ENCODE measurements around the gene ENTPD8.

ENTPD8 gene

DNA sequence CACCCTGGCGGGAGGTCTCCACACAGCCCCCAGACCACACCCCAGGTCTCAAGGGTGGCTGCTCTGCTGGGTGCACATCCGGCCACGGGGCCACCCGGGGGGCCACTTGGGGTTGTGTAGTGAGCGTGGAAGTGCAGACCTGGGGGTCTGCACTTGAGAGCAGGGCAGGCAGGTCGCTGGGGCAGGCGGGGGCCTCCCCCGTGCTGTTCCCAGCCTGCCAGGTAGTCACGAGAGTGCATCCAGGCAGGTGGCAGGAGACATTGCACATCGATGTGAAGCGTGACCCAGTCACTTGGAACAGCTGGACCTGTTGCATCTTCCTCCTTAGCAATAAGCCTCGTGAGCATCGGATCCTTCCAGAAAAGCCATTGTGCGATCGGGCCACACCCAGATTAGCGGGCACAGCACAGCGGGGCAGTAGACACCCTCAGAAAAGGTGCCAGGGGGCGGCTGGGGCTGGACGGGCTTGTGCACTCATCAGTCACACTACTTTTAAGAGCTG is 4.8 kb upstream of the ENTPD8 start:
- no peak for DNase-seq

DNA sequence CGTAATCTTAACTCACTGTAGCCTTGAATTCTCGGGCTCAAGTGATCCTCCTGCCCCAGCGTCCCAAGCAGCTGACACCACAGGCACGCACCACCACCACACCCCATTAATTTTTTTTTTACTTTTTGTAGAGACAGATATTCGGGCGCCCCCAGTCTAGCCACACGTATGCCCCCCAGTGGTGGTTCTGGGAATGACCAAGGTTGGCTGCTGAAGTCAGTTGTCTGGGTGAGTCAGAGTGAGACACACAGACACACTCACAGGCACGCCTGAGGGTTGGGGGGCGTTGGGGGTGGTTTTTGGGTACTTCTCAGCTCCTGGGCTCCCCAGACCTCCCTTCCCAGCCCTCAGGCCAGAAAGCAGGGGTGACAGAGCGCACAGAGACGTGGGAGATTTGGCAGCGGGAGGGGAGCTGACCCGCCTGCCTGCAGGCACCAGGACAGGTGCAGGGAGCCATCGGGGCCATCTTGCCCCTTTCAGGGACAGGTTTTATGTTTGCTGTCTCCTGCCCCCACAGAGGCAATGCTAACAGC is 4.2 kb upstream of the ENTPD8 start:
- peak; percentile 89 for DNase-seq

DNA sequence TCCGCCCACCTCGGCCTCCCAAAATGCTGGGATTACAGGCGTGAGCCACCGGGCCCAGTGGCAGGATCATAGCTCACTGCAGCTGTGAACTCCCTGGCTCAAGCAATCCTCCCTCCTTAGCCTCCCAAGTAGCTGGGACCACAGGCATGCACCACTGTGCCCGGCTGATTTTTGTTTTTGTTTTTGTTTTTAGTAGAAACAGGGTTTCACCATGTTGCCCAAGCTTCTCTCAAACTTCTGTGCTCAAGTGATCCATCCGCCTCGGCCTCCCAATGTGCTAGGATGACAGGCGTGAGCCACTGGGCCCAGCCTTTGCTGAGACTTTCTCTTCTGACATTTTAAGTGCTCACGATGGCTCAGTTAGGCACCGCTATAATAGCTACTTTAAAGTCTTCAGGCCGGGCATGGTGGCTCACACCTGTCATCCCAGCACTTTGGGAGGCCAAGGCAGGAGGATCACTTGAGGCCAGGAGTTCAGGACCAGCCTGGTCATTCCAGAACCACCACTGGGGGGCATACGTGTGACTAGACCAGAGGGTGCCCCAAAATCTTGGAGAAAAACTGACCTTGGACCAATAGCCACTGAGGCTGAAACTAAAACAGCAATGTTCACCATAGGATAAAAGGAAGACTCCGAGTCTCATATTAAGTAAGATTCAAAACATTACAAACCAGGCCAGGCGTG is 3.1 kb upstream of the ENTPD8 start:
- DNase-seq, result no peak

DNA sequence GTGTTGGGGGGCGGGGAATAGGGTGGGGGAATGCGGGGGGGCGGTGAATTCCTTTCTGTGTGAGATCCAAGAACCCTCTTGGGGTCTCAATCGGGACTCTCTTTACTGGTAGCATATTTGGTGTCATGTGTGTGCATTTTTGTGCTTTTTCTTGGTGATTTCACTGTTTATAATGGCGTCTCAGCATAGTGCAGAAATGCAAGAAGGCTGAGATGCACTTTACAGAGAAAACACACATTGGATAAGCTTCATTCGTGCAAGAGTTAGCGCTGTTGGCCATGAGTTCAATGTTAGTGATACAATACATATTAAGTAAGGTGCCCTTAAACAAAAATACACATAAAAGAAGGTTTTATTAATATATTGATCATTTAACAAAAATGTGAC is 771 bp upstream of the ENTPD8 start:
- DNase-seq, result no peak

DNA sequence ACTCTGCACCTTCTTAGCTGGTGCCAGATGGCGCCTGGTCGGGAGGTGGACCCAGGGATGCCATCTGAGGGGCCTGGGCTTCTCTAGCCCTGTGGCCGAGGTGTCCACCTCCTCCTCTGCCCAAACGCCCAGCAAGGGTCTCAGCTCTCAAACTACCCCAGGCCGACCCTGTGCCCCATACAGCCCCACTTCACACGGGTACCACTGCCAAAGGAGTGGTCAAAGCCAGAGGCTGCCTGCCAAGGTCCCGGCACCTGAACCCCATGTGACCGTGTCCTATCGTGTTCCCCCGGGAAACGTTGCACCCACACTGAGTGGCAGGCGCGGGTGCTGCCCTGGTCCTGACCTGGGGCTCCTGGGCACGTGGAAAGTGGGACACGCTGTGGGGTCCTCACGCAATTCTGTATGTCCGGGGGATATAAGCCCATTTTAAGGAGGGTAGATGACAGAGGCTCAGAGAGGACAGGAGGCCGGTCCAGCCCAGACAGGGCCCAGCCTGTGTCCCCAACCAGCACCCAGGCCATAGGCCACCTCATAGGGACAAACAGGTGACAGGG is 1.9 kb downstream of the ENTPD8 start:
- no peak for DNase-seq

DNA sequence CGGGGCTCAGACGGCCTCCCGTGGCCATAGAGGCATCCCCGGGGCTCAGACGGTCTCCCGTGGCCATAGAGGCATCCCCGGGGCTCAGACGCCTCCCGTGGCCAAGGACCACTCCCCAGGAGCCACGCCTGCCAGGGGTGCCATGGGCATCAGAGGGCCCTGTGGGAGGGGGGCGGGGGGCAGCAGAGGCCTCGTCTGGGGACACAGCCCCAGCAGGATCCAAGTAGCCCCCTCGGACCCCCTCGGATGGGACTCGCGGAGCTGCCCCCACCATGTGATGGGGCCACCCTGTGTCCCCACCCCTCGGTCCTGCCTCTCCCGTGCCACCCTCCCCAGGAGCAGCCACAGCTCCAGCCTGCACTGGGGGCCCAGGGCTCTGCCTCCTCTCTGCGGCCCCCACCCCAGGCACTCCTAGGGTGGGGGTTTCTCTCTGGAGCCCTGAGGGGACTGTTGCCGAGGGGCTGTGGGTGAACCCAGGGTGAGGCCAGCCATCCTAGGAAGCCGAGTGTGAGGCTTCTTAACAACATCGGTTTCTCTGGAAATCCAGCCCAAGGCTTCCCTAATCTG is 2.5 kb downstream of the ENTPD8 start:
- no peak for DNase-seq

DNA sequence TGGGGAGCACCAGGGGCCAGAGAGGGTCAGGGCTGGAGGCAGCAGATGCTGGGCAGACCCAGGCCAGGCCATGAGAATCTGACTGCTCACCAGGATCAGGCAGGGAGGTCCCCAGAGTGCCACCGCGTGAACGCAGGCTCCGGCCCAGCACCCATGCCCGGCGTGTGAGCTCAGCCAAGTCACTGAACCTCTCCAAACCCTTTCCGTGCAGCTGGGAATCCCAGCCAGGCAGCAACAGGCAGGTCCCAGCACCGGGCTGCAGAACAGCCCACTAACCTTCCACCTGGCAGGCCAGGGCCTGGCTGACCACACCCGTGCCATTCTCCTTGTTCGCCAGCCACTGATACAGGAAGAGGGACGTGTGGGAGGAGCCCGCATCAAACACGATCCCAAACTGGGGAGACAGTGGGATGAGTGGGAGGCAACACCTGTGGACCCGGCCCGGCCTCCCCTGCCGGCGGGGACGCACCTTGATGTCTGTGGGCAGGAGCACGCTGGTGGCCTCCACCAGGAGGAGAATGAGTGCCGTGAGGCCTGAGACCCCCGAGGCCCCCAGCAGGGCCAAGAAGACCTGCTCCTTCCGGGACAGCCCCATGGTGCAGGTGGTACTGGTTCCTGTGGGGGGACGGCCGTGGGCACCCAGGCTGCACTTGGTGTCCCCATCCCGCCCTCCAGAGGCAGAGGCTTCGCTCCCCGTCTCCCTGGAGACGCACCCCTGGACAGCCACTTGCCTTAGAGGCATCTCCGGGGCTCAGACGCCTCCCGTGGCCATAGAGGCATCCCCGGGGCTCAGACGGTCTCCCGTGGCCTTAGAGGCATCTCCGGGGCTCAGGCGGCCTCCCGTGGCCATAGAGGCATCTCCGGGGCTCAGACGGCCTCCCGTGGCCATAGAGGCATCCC is 3.2 kb downstream of the ENTPD8 start:
- no peak for DNase-seq

DNA sequence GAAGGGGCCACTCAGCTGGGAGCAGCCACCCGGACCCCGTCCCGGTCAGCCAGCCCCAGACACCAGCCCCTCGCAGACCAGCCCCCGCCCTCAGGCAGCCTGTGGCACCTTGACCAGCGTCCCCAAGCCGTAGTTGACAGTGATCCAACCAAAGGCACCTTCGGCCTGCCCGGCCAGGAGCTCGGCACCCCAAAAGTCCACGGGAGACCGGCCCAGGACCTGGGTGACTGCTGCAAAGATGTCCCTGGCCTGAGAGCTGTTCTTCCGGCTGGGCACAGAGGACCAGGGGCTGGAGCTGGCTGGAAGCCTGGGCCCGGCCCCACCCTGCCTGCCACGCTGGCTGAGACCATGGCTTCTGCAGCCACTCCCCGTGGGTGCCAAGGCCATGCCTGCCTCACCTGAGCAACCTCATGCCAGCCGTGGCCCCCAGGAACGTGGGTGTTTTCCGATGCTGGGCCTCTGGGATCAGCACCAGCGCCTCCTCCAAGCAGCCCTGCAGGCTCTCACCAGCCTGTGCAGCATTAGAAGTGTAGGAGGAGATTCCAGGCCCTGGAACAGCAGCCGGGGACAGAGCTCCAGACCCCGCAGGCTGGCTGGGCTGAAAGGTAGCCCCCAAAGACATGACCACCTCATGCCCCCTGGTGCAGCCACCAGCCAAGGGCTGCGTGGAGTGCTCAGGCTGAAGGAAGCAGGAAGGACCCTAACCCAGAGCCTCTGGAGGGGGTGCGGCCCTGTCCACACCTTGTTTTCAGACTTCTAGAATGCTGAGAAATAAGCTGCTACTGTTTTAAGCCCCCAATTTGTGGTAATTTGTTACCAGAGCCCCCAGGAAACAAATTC is 4.2 kb downstream of the ENTPD8 start:
- DNase-seq, result no peak

DNA sequence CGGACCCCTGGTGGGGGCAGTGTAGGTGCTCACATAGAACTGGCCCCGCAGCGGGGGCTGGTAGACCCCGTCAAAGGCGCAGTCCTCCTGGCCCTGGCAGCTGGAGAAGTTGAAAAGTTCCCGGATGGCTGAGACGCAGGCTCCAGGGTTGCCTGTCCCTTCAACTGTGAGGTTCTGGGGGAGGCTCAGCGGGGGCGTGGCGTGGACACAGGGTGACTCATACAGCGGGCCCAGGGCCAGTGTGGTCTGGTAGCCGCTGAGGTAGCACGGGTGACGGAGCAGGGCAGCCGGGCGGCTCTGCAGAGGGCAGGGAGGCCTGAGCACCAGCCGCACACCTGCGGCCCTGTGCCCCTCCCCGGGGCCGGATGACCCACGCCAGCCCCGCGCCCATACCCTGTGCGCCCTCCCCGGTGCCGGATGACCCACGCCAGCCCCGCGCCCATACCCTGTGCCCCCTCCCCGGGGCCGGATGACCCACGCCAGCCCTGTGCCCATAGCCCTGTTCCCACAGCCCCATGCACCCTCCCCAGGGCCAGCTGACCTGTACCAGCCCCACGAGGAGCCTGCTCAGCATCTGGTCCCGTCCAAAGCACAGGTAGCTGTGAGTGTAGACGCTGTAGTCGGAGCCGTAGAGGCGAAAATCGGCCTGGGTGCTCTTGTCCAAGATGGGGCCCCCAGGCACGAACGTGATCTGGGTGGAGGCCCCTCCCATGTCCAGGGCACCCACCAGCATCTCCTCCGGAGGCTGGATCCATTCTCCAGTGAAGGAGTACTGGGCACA is 5.0 kb downstream of the ENTPD8 start:
- no peak for DNase-seq

DNA sequence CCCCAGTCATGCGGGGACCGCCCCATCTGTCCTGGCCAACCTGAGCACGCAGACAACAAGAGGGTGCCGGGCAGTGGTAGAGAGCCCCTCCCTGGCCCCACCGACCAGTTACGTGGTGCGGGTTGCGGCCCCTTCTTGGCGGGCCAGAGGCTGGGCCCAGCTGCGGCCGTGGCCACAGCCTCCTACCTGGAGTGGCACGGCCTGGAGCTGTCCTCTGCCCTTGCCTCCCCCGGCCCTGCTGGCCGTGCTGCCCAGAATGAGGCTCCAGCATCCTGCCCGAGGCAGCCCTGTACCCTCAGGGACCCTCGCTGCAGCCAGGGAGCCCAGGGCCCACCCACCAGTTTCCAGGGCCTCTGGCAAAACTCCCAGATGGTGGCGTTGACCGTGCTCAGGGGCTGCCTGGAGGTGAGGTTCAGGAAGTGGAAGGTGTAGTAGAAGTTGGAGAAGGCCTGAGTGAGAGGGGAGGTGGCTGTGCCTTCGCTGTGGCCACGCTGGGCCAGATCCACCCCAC is 5.7 kb downstream of the ENTPD8 start:
- DNase-seq, result no peak

DNA sequence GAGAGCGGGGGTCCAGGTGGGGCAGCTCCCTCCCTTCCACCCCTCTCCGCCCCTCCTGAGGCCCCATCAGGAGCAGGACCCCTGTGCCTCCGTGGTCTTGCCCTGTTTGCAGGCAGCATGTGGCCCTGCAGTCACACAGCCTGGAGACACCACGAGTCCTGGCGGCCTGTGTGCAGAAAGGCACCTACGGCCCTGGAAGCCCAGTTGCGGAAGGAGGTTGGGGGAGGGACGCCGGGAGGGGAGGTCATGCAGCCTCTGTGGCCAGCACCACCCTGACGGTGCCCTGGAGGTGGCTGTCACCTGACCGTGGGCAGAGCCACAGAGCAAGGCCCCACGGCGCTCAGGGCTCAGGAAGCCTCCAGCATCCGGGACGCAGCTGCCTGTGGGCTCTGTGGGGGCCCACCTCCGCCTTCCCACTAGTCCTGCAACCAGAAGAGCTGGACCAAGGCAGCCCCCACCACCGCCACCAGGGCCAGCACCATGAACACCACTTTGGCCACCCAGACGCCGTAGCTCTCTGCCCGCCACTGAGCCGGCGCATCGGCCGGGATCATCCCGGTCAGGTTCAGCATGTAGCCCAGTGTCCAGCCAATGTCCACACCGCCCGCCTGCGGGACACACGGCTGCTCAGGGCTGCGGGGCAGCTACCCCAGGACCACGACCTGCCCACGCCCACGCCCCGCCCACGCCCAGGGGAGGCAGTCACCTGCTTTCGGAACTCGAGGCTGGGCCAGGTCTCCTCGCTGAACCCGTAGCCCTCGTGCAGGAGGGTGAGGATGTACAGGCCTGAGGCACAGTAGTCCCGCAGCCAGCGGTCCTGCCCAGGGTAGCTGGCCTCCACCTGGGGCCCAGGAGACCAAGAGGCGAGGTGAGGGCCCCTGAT is 6.4 kb downstream of the ENTPD8 start:
- DNase-seq, result no peak

DNA sequence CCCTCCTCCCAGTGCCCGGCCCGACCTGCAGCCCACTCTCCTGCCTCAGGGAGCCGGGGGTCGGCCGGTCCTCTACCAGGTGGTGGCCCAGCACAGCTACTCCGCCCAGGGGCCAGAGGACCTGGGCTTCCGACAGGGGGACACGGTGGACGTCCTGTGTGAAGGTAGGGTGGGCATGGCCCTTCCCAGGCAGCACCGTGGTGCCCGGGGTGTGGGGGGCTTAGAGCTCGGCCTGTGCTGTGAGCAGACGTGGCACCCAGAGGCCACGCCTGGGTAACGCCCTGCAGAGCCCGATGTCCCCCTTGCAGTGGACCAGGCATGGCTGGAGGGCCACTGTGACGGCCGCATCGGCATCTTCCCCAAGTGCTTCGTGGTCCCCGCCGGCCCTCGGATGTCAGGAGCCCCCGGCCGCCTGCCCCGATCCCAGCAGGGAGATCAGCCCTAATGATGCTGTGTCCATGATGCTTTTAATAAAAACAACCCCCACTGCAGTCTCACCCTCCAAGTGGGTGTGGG is 7.2 kb downstream of the ENTPD8 start:
- no peak for DNase-seq

DNA sequence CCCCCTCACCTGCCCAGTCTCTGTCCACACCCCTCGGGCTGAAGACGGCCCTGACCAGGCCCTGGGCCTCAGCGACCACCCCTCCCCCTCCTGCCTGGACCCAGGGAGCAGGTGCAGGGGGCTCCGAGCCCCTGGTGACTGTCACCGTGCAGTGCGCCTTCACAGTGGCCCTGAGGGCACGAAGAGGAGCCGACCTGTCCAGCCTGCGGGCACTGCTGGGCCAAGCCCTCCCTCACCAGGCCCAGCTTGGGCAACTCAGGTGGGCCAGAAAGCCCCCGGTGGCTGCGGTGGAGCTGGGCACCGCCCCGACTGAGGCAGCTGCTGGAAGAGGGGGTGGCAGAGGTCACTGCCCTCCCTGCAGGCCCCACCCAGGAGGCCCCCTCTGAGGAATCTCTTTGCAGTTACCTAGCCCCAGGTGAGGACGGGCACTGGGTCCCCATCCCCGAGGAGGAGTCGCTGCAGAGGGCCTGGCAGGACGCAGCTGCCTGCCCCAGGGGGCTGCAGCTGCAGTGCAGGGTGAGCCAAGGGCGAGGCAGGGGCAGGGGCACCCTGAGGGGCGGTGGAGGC is 7.7 kb downstream of the ENTPD8 start:
- no peak for DNase-seq

DNA sequence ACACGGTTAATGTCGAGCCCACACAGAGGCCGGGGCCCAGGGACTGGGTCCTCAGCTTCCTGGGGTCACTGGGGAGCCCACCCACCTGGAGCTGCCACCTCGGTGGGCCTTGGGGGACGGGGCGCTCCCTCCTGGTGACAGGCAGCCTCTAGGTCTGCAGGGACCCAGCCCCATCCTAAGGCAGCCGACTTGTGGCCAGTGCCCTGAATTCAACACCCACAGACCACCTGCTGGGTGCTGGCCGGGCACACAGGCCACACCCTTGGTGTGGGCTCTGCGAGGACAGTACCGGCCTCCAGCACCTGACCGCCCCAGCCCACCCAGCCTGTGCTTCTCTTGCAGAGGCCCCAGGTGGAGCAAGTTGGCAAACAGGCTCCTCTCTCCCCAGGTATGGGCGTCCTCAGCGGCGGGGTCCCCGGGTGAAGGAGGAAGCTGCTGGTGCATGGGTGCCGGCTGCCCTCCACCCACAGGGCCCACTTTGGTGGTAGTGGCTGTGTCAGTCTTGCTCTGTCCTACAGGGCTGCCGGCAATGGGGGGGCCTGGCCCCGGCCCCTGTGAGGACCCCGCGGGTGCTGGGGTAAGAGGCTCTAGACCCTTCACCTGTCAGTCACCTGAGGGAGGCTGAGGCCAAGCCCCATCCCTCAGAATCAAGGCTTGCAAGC is 8.3 kb downstream of the ENTPD8 start:
- no peak for DNase-seq

DNA sequence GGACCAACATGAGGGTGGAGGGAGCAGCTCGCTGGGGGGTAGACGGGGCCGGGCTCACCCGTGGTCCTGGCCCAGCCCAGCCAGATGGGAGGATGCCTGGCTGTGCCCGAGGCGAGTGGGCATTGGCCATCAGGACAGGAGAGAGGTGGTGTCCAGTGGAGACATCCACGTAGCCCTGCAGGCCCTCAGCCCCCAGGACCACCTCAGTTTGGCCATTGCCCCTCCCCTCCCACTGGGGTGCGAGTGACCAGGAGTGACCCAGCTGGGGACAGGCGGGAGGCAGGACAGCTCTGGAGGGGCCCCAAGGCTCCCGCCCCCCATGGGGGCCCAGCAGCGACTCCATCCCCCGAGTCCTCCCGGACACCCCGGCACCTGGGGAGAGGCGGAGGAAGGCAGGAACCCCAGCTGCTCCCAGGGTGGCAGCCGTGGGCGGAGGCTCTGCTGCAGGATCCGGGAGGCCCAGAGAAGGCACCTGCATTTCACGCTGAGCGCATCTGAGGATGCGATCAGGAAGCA is 9.7 kb downstream of the ENTPD8 start:
- DNase-seq, result no peak

DNA sequence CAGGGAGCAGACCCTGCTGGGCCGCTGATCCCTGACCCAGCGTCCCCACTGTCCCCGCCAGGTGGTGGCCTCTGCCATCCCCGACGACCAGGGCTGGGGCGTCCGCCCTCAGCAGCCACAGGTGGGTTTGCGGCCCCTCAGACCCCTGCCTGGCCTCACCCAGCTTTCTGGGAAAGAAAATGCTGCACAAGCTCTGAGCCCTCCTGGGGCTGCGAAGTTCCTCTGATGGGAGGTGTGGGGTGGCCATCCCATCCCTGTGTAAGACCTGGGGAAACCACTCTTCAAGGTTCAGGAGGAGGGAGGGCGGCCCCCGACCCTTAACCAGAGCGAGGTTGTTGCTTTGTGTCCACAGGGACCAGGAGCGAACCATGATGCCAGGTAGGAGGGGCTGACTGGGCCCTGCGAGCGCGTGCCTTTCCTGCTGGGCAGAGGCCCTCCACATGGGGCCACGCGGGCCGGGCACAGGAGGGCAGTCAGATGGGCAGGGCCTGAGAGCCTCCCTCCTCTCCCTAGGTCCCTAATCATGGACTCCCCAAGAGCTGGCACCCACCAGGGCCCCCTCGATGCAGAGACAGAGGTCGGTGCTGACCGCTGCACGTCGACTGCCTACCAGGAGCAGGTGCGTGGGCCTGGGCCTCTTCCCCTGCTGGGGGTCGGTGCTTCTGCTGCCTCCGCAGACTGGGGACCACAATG is 10.3 kb downstream of the ENTPD8 start:
- DNase-seq, result no peak

DNA sequence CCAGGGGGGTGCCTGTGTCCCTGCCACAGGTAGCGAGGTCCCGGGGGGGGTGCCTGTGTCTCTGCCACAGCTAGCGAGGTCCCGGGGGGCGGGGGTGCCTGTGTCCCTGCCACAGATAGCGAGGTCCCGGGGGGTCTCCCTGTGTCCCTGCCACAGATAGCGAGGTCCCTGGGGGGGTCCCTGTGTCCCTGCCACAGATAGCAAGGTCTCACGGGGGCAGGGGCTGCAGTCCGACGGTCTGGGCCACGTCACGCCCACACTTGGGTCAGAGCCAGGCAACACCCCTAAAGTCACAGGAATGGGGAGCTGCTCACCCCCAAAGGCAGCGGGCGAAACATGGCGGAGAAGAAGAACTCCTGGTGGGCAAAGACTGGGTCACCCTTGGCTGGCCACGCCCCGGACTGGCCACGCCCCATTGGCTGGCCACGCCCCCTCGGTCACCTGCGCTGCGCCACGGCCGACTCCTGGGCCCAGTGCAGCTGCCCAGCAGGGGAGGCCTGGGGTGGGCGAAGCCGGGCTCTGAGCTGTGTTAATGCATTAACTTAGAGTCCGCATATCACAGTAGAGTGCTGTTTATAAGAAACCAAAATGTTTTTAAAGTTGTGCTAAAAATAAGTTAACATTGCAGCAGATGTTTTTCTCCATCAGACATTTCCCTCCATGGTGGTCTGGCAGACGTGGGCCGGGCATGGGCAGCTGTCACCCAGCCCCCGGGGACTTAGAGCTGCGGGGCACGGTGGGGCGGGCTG is 11.0 kb downstream of the ENTPD8 start:
- DNase-seq, result no peak

DNA sequence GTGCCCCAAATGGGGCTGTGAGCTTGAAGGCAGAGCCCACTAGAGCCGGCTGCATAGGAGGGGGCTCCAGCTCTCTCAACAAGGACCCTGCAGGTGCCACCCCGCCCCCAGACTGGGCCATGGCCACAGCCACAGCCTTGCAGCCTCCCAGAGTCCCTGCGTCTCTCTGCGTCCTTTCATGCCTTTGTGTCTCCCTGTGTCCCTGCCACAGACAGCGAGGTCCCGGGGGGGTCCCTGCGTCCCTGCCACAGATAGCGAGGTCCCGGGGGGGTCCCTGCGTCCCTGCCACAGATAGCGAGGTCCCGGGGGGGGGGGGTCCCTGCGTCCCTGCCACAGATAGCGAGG is 11.6 kb downstream of the ENTPD8 start:
- DNase-seq, result no peak
